Measurements from ENCODE around the gene LRP11.

LRP11 gene

GRCh38 chr6:149771925-149772324 lies 92.2 kb downstream of the LRP11 start:
- no peak for DNase-seq

- DNase-seq = no peak
These were observed 93.0 kb downstream of the LRP11 start for GRCh38 chr6:149771185-149771584.

GRCh38 chr6:149769676-149770075 lies 94.5 kb downstream of the LRP11 start:
- no peak for DNase-seq
